IMR-90 (cell line): ENCODE results near the gene STAMBPL1. TPM values are rescaled to one million over a fixed set of nuclear protein-coding genes. Genes with fewer than 3 reads are reported as not detected.

Experiments
- ATAC-seq: fragments of 200-7000 bp; cut with Tn5 transposase; 2 replicates; pipeline ENCODE4 v1.9.1; 2020; ENCODE audit warnings: low read depth, mild to moderate bottlenecking, moderate library complexity
- BruUV-seq: library from RNA; stranded (reverse); fragments of 400-500 nt; replicated peaks from 2 replicates; lab custom pipeline; 2021; lab: Mats Ljungman, UMichigan
- CTCF ChIA-PET: fragments of 300-600 bp; formaldehyde crosslinking; extraction: SDS; loops from one replicate; lab custom pipeline; 2021; ENCODE audit warnings: antibody characterized with exemption; lab: Yijun Ruan, JAX
- POLR2A ChIA-PET: fragments of 300-600 bp; sonication (Branson Sonifier 250); formaldehyde crosslinking; loops from one replicate; lab custom pipeline; 2022; ENCODE audit warnings: antibody characterized with exemption; ENCODE audit not compliant: unreplicated experiment; lab: Charles Lee
- DNase-seq: peaks from one replicate; pipeline ENCODE4 v3.0.0; 2013
- H2AFZ ChIP-seq: replicated peaks from 2 replicates; pipeline ENCODE3; 2013; ENCODE audit warnings: low read length, mild to moderate bottlenecking; ENCODE audit not compliant: poor library complexity
- H2AK5ac ChIP-seq: 2 replicates; pipeline ENCODE4 v1.6.1; 2013; ENCODE audit warnings: low read depth, low read length, inconsistent platforms
- H2AK9ac ChIP-seq: replicated peaks from 2 replicates; pipeline ENCODE3; 2013; ENCODE audit warnings: mild to moderate bottlenecking, low read depth, low read length, moderate library complexity; ENCODE audit not compliant: poor library complexity
- H2BK120ac ChIP-seq: 2 replicates; pipeline ENCODE4 v1.6.1; 2013; ENCODE audit warnings: low read depth, low read length, inconsistent platforms
- H2BK15ac ChIP-seq: 3 replicates; pipeline ENCODE4 v1.6.1; 2013; ENCODE audit warnings: low read depth, low read length, inconsistent platforms
- H2BK20ac ChIP-seq: 2 replicates; pipeline ENCODE4 v1.6.1; 2013; ENCODE audit warnings: low read depth, mild to moderate bottlenecking, inconsistent platforms, low read length, moderate library complexity
- H2BK5ac ChIP-seq: 2 replicates; pipeline ENCODE4 v1.6.1; 2013; ENCODE audit warnings: mild to moderate bottlenecking, low read depth, low read length, inconsistent platforms; ENCODE audit not compliant: poor library complexity, severe bottlenecking
- H3K14ac ChIP-seq: replicated peaks from 2 replicates; pipeline ENCODE4 v1.6.1; 2013; ENCODE audit warnings: low read depth, low read length, inconsistent platforms
- H3K18ac ChIP-seq: 2 replicates; pipeline ENCODE4 v1.6.1; 2013; ENCODE audit warnings: low read depth, low read length, control low read depth
- H3K23ac ChIP-seq: 2 replicates; pipeline ENCODE4 v1.6.1; 2013; ENCODE audit warnings: low read depth, low read length, inconsistent platforms
- H3K27ac ChIP-seq: 2 replicates; pipeline ENCODE4 v1.5.1; 2013; ENCODE audit warnings: mild to moderate bottlenecking, control low read depth, low read length; ENCODE audit not compliant: insufficient read depth
- H3K27me3 ChIP-seq: 2 replicates; pipeline ENCODE4 v1.6.1; 2013; ENCODE audit warnings: low read length; ENCODE audit not compliant: control insufficient read depth, insufficient read depth
- H3K36me3 ChIP-seq: 2 replicates; pipeline ENCODE4 v1.6.1; 2013; ENCODE audit warnings: low read length, mixed read lengths; ENCODE audit not compliant: control insufficient read depth, insufficient read depth
- H3K4ac ChIP-seq: 2 replicates; pipeline ENCODE4 v1.6.1; 2013; ENCODE audit warnings: low read depth, low read length, inconsistent platforms
- H3K4me1 ChIP-seq: 2 replicates; pipeline ENCODE4 v1.6.1; 2013; ENCODE audit warnings: low read length, mixed read lengths; ENCODE audit not compliant: control insufficient read depth, insufficient read depth
- H3K4me2 ChIP-seq: 2 replicates; pipeline ENCODE4 v1.6.1; 2013; ENCODE audit warnings: low read depth, mild to moderate bottlenecking, control low read depth, low read length, moderate library complexity
- H3K4me3 ChIP-seq: 2 replicates; pipeline ENCODE4 v1.5.1; 2013; ENCODE audit warnings: low read depth, mild to moderate bottlenecking, control low read depth, low read length, moderate library complexity; ENCODE audit not compliant: insufficient read depth
- H3K56ac ChIP-seq: 2 replicates; pipeline ENCODE4 v1.6.1; 2013; ENCODE audit warnings: low read length, inconsistent platforms; ENCODE audit not compliant: insufficient read depth; ENCODE audit errors: extremely low read depth
- H3K79me1 ChIP-seq, 2 experiments: 2 replicates each; pipeline ENCODE4 v1.6.1; 2013; ENCODE audit warnings: low read length in 2 of 2, inconsistent platforms in 1 of 2, low read depth in 1 of 2
- H3K9ac ChIP-seq: 2 replicates; pipeline ENCODE4 v1.6.1; 2013; ENCODE audit warnings: low read depth, low read length, control low read depth
- H3K9me1 ChIP-seq: 2 replicates; pipeline ENCODE4 v1.6.1; 2013; ENCODE audit warnings: low read length, inconsistent platforms; ENCODE audit not compliant: insufficient read depth
- H3K9me3 ChIP-seq: 2 replicates; pipeline ENCODE4 v1.6.1; 2013; ENCODE audit warnings: low read length; ENCODE audit not compliant: control insufficient read depth, insufficient read depth
- H4K20me1 ChIP-seq: 2 replicates; pipeline ENCODE4 v1.6.1; 2013; ENCODE audit warnings: low read length, inconsistent platforms; ENCODE audit not compliant: insufficient read depth
- H4K5ac ChIP-seq: 2 replicates; pipeline ENCODE4 v1.6.1; 2013; ENCODE audit warnings: mild to moderate bottlenecking, low read depth, low read length, control low read depth
- H4K8ac ChIP-seq, 2 experiments: 2 replicates each; pipeline ENCODE4 v1.6.1; 2013; ENCODE audit warnings: low read depth in 2 of 2, low read length in 2 of 2, control low read depth in 1 of 2, inconsistent platforms in 1 of 2
- H4K91ac ChIP-seq: 2 replicates; pipeline ENCODE4 v1.6.1; 2013; ENCODE audit warnings: low read depth, low read length, inconsistent platforms; ENCODE audit not compliant: insufficient read depth
- RAD21 ChIP-seq: IDR thresholded peaks from 2 replicates; pipeline ENCODE4 v1.6.1; 2012; ENCODE audit warnings: low read length, improper control_type of control experiment
- WGBS, 2 experiments: methylation state at CpG; one replicate each; pipeline versions ENCODE4 v1.1.5 to v1.1.7; 2013; ENCODE audit warnings: missing lambda C conversion rate in 2 of 2; ENCODE audit not compliant: insufficient read length in 1 of 2; ENCODE audit errors: extremely low coverage in 2 of 2; 5-methylcytosine and 5-hydroxymethylcytosine counted together
- dilution Hi-C: fragments of 300-500 bp; cut with HindIII; formaldehyde crosslinking; loops from one replicate; pipeline ENCODE4 v1.14.3; 2018; ENCODE audit warnings: low sequenced_read_pairs; ENCODE audit not compliant: unreplicated experiment
- in situ Hi-C: fragments of 300-500 bp; cut with MboI; formaldehyde crosslinking; loops from 3 replicates; pipeline ENCODE4 v1.14.3; 2019; ENCODE audit warnings: low sequenced_read_pairs, inconsistent platforms, mixed read lengths
- intact Hi-C: fragments of 100-400 bp; cut with micrococcal nuclease; formaldehyde crosslinking; loops from 2 replicates; pipeline ENCODE4 v1.10.0; 2022
- polyA plus RNA-seq, 3 experiments: library from polyadenylated mRNA; depleted of rRNA; stranded (reverse); fragments of >200 nt; gene quantifications; 2 replicates each; pipeline ENCODE4 v1.2.3, GENCODE V29; 2012; ENCODE audit warnings: low replicate concordance in 1 of 3
- total RNA-seq: library from RNA; depleted of rRNA; stranded (reverse); fragments of >200 nt; gene quantifications from 2 replicates; pipeline ENCODE4 v1.2.3, GENCODE V29; 2012
- TF ChIP-seq, protein P1 (sequence below): fragments of 150-350 bp; IDR thresholded peaks from 2 replicates; pipeline ENCODE4 v1.6.1; 2016; ENCODE audit warnings: low read depth, mild to moderate bottlenecking, low read length, moderate library complexity, borderline replicate concordance

Gene STAMBPL1
- total and polyA plus RNA-seq, 2 of the 4 experiments (the other 2 are of a cell fraction) = 26.8 to 28.1 TPM

GRCh38 chr10:88922041-88922440 lies 42.0 kb downstream of the STAMBPL1 start:
- peaks cover 26 to 55% of the 10 kb centered on the region in 2 experiments for H3K79me1 ChIP-seq
- no TSS peak for BruUV-seq
- H2AFZ ChIP-seq = no peak overlapping the region
- in situ Hi-C loops = no loop called here
- H4K8ac ChIP-seq = peak overlapping the region in 1 of 2 experiments; percentile 26; a peak in 1 of 4 replicates
- H2BK5ac ChIP-seq = peak overlapping the region; percentile 81
- H3K23ac ChIP-seq = 0 out of 2 replicates have a peak overlapping the region, but pooled peaks have one; percentile 0
- H4K5ac ChIP-seq = peak overlapping the region; percentile 64
- ChIA-PET POLR2A (no interaction called here), CTCF (no interaction called here)
- peak overlapping the region; percentile 69 for H3K18ac ChIP-seq
- no peaks in the 10 kb centered on the region; the same call in 1 of the 2 replicates for H4K20me1 ChIP-seq
- H3K9me3 ChIP-seq = no peaks in the 10 kb centered on the region
- 0 out of 2 replicates have a peak overlapping the region, but pooled peaks have one; percentile 26 for H3K56ac ChIP-seq
- TF ChIP-seq, protein P1, sequence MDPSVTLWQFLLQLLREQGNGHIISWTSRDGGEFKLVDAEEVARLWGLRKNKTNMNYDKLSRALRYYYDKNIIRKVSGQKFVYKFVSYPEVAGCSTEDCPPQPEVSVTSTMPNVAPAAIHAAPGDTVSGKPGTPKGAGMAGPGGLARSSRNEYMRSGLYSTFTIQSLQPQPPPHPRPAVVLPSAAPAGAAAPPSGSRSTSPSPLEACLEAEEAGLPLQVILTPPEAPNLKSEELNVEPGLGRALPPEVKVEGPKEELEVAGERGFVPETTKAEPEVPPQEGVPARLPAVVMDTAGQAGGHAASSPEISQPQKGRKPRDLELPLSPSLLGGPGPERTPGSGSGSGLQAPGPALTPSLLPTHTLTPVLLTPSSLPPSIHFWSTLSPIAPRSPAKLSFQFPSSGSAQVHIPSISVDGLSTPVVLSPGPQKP = no peak
- TF ChIP-seq RAD21 = no peak
- no peak overlapping the region for H3K4me3 ChIP-seq
- H3K4me2 ChIP-seq = no peak overlapping the region
- DNase-seq (peak; percentile 37), ATAC-seq (peak; percentile 19; the same call in 1 of the 2 replicates)
- H3K27ac ChIP-seq = peak overlapping the region; percentile 30; the same call in 1 of the 2 replicates
- H3K14ac ChIP-seq = peak overlapping the region; percentile 36; the same call in 1 of the 2 replicates
- H2BK120ac ChIP-seq = peak overlapping the region; percentile 59; the same call in 1 of the 2 replicates
- H3K9me1 ChIP-seq = peaks cover 14% of the 10 kb centered on the region
- H2AK9ac ChIP-seq = no peak overlapping the region
- peak overlapping the region; percentile 18; the same call in 1 of the 3 replicates for H2BK15ac ChIP-seq
- H3K4ac ChIP-seq = peak overlapping the region; percentile 33; the same call in 1 of the 2 replicates
- H3K9ac ChIP-seq = no peak overlapping the region
- no CpG with 5 or more reads among the region's 2 CpGs for WGBS, 2 experiments
- 0 out of 2 replicates have a peak overlapping the region, but pooled peaks have one; percentile 39 for H2AK5ac ChIP-seq
- peak overlapping the region; percentile 37; the same call in 1 of the 2 replicates for H2BK20ac ChIP-seq
- dilution Hi-C loops = no loop called here
- peaks cover 32% of the 10 kb centered on the region for H3K4me1 ChIP-seq
- no peaks in the 10 kb centered on the region for H3K27me3 ChIP-seq
- intact Hi-C loops = no loop called here
- no peak overlapping the region for H4K91ac ChIP-seq
- peaks cover 22% of the 10 kb centered on the region for H3K36me3 ChIP-seq
